H1 (cell line): Measurements from ENCODE around the gene PI4KA. TPM values are rescaled to one million over a fixed set of nuclear protein-coding genes. Genes with fewer than 3 reads are reported as not detected.

ENCODE experiments used
- CTCF ChIA-PET: fragments of 300-600 bp; sonication (Branson Sonifier 250); formaldehyde crosslinking; loops from one replicate; lab custom pipeline; 2021; ENCODE audit not compliant: partially characterized antibody; lab: Charles Lee
- POLR2A ChIA-PET: fragments of 300-600 bp; sonication (Branson Sonifier 250); formaldehyde crosslinking; loops from one replicate; lab custom pipeline; 2021; ENCODE audit warnings: inconsistent platforms; ENCODE audit not compliant: partially characterized antibody; lab: Charles Lee
- DNase-seq, 2 experiments: peaks; one replicate each; pipeline versions ENCODE4 v3.0.0 to v3.0.0-alpha.2; 2010 to 2022; ENCODE audit warnings: low spot score in 2 of 2, low read depth in 1 of 2, mixed read lengths in 1 of 2
- FAIRE-seq: peaks from 2 replicates; lab custom pipeline; 2011; peaks lifted over from hg19 to GRCh38; lab: Jason Lieb, UNC
- H2AFZ ChIP-seq: 2 replicates; pipeline ENCODE4 v1.8.1; 2012; ENCODE audit warnings: low read length, inconsistent platforms
- H2AK5ac ChIP-seq: 2 replicates; pipeline ENCODE4 v1.6.1; 2013; ENCODE audit warnings: low read depth, low read length
- H2BK120ac ChIP-seq: replicated peaks from 2 replicates; pipeline ENCODE3; 2013; ENCODE audit warnings: low read depth, low read length, inconsistent platforms
- H2BK12ac ChIP-seq: 2 replicates; pipeline ENCODE4 v1.6.1; 2013; ENCODE audit warnings: low read depth, low read length
- H2BK15ac ChIP-seq: 2 replicates; pipeline ENCODE4 v1.6.1; 2013; ENCODE audit warnings: low read length
- H2BK20ac ChIP-seq: 2 replicates; pipeline ENCODE4 v1.6.1; 2013; ENCODE audit warnings: low read length
- H2BK5ac ChIP-seq: 2 replicates; pipeline ENCODE4 v1.6.1; 2013; ENCODE audit warnings: low read depth, low read length
- H3K14ac ChIP-seq: 2 replicates; pipeline ENCODE4 v1.6.1; 2013; ENCODE audit warnings: inconsistent platforms; ENCODE audit not compliant: insufficient read length
- H3K18ac ChIP-seq: 2 replicates; pipeline ENCODE4 v1.6.1; 2013; ENCODE audit warnings: low read length; ENCODE audit errors: extremely low read depth
- H3K23ac ChIP-seq: 2 replicates; pipeline ENCODE4 v1.6.1; 2013; ENCODE audit warnings: inconsistent platforms; ENCODE audit not compliant: insufficient read length
- H3K23me2 ChIP-seq: 2 replicates; pipeline ENCODE4 v1.6.1; 2013; ENCODE audit warnings: low read depth, low read length
- H3K27ac ChIP-seq: 2 replicates; pipeline ENCODE4 v1.6.1; 2011; ENCODE audit warnings: low read depth, low read length, inconsistent platforms
- H3K27me3 ChIP-seq, 4 experiments: replicated peaks in 1 of 4; 1 replicate in 1 of 4; 2 replicates in 3 of 4; pipeline versions ENCODE4 v1.6.1 to v1.8.1; 2011 to 2013; ENCODE audit warnings: low read length in 3 of 4, mild to moderate bottlenecking in 3 of 4, inconsistent platforms in 2 of 4, mixed read lengths in 2 of 4, moderate library complexity in 1 of 4; ENCODE audit not compliant: control insufficient read depth in 3 of 4, insufficient read depth in 3 of 4; ENCODE audit errors: extremely low read depth in 1 of 4
- H3K36me3 ChIP-seq, 4 experiments: 2 replicates each; pipeline versions ENCODE4 v1.6.1 to v1.8.1; 2011 to 2013; ENCODE audit warnings: mild to moderate bottlenecking in 4 of 4, low read length in 3 of 4, moderate library complexity in 2 of 4, control low read depth in 1 of 4, inconsistent platforms in 1 of 4; ENCODE audit not compliant: insufficient read depth in 4 of 4, control insufficient read depth in 2 of 4
- H3K4ac ChIP-seq: replicated peaks from 2 replicates; pipeline ENCODE3; 2013; ENCODE audit warnings: low read length, low read depth, mixed read lengths, inconsistent platforms; ENCODE audit not compliant: insufficient read length
- H3K4me1 ChIP-seq, 4 experiments: replicated peaks in 1 of 4; 1 replicate in 1 of 4; 2 replicates in 3 of 4; pipeline versions ENCODE4 v1.6.1 to v1.8.1; 2011 to 2013; ENCODE audit warnings: low read length in 3 of 4, inconsistent platforms in 2 of 4, mixed read lengths in 1 of 4; ENCODE audit not compliant: insufficient read depth in 4 of 4, control insufficient read depth in 3 of 4
- H3K4me2 ChIP-seq, 2 experiments: 2 replicates each; pipeline versions ENCODE4 v1.6.1 to v1.8.1; 2011 to 2013; ENCODE audit warnings: low read depth in 2 of 2, low read length in 2 of 2, control low read depth in 1 of 2, inconsistent platforms in 1 of 2, mild to moderate bottlenecking in 1 of 2; ENCODE audit not compliant: insufficient read depth in 1 of 2
- H3K4me3 ChIP-seq, 4 experiments: fragments of 200-600, 300-600 bp in 1 of 4; sonication (generic), shearing (Covaris generic), sonication (Bioruptor Twin) in 1 of 4; 2 replicates each; pipeline versions ENCODE4 v1.5.1 to v1.8.1; 2011 to 2016; ENCODE audit warnings: low read length in 4 of 4, low read depth in 3 of 4, control low read depth in 2 of 4, inconsistent platforms in 2 of 4, mild to moderate bottlenecking in 2 of 4, mixed read lengths in 1 of 4, moderate library complexity in 1 of 4; ENCODE audit not compliant: insufficient read depth in 2 of 4; ENCODE audit errors: extremely low read depth in 1 of 4
- H3K56ac ChIP-seq: replicated peaks from 2 replicates; pipeline ENCODE3; 2013; ENCODE audit warnings: low read depth, mild to moderate bottlenecking, mixed read lengths, low read length, inconsistent platforms; ENCODE audit not compliant: insufficient read length
- H3K79me1 ChIP-seq: 2 replicates; pipeline ENCODE4 v1.6.1; 2013; ENCODE audit warnings: low read depth, low read length, control low read depth
- H3K79me2 ChIP-seq, 2 experiments: 2 replicates each; pipeline versions ENCODE4 v1.6.1 to v1.8.1; 2012 to 2013; ENCODE audit warnings: low read length in 2 of 2, mild to moderate bottlenecking in 2 of 2, inconsistent platforms in 1 of 2; ENCODE audit not compliant: insufficient read depth in 2 of 2, control insufficient read depth in 1 of 2
- H3K9ac ChIP-seq, 4 experiments: replicated peaks in 1 of 4; 1 replicate in 1 of 4; 2 replicates in 3 of 4; pipeline versions ENCODE4 v1.6.1 to v1.8.1; 2011 to 2013; ENCODE audit warnings: low read depth in 3 of 4, low read length in 3 of 4, control low read depth in 2 of 4, mild to moderate bottlenecking in 2 of 4, moderate library complexity in 2 of 4, inconsistent platforms in 1 of 4; ENCODE audit errors: extremely low read depth in 1 of 4
- H3K9me3 ChIP-seq, 2 experiments: 2 replicates each; pipeline versions ENCODE4 v1.6.1 to v1.8.1; 2012 to 2013; ENCODE audit warnings: mild to moderate bottlenecking in 2 of 2, moderate library complexity in 2 of 2, control low read depth in 1 of 2, inconsistent platforms in 1 of 2, low read depth in 1 of 2, low read length in 1 of 2, mixed read lengths in 1 of 2; ENCODE audit not compliant: insufficient read depth in 2 of 2
- H4K20me1 ChIP-seq, 2 experiments: replicated peaks in 1 of 2; 2 replicates each; pipeline versions ENCODE3 to v1.8.1; 2011 to 2013; ENCODE audit warnings: inconsistent platforms in 2 of 2, low read length in 2 of 2, mild to moderate bottlenecking in 1 of 2; ENCODE audit not compliant: insufficient read depth in 2 of 2, control insufficient read depth in 1 of 2
- H4K5ac ChIP-seq: 2 replicates; pipeline ENCODE4 v1.6.1; 2013; ENCODE audit warnings: low read length, low read depth, mixed read lengths, inconsistent platforms; ENCODE audit not compliant: insufficient read length
- H4K8ac ChIP-seq: 2 replicates; pipeline ENCODE4 v1.8.0; 2013; ENCODE audit warnings: mild to moderate bottlenecking, moderate library complexity, low read length, inconsistent platforms; ENCODE audit not compliant: insufficient read depth; ENCODE audit errors: extremely low read depth
- H4K91ac ChIP-seq: replicated peaks from 2 replicates; pipeline ENCODE3; 2013; ENCODE audit warnings: low read length, mixed read lengths, inconsistent platforms; ENCODE audit not compliant: insufficient read length
- CBX5 ChIP-seq: fragments of 300-800, 300-1000 bp; sonication (generic); IDR thresholded peaks from 2 replicates; pipeline ENCODE4 v1.7.1; 2016; ENCODE audit warnings: antibody characterized with exemption, low read length, low read depth
- CTCF ChIP-seq, 3 experiments: IDR thresholded peaks; 1 replicate in 2 of 3; 2 replicates in 1 of 3; pipeline versions ENCODE4 v1.5.1 to v1.6.1; 2011; ENCODE audit warnings: low read length in 3 of 3, mild to moderate bottlenecking in 3 of 3, inconsistent platforms in 2 of 3, low read depth in 1 of 3, moderate library complexity in 1 of 3; ENCODE audit not compliant: insufficient read depth in 1 of 3; ENCODE audit errors: control extremely low read depth in 1 of 3
- EP300 ChIP-seq, 2 experiments: IDR thresholded peaks; 1 replicate in 1 of 2; 2 replicates in 1 of 2; pipeline ENCODE4 v1.6.1; 2011 to 2012; ENCODE audit warnings: low read depth in 2 of 2, low read length in 2 of 2, mild to moderate bottlenecking in 2 of 2, borderline replicate concordance in 1 of 2, inconsistent platforms in 1 of 2, moderate library complexity in 1 of 2
- HDAC2 ChIP-seq, 2 experiments: fragments of 300-600 bp in 1 of 2; sonication (generic) in 1 of 2; IDR thresholded peaks; 2 replicates each; pipeline ENCODE4 v1.6.1; 2011 to 2012; ENCODE audit warnings: low read depth in 2 of 2, low read length in 2 of 2, mild to moderate bottlenecking in 2 of 2, moderate library complexity in 2 of 2, borderline replicate concordance in 1 of 2, inconsistent platforms in 1 of 2
- POLR2A ChIP-seq, 2 experiments: IDR thresholded peaks; 1 replicate in 1 of 2; 2 replicates in 1 of 2; pipeline ENCODE4 v1.6.1; 2011; ENCODE audit warnings: low read depth in 2 of 2, low read length in 2 of 2, mild to moderate bottlenecking in 2 of 2; ENCODE audit errors: control extremely low read depth in 1 of 2
- POU5F1 ChIP-seq: IDR thresholded peaks from 2 replicates; pipeline ENCODE4 v1.6.1; 2011; ENCODE audit warnings: low read depth, mild to moderate bottlenecking, low read length, moderate library complexity
- WGBS, 2 experiments: shearing (Covaris generic) in 1 of 2; methylation state at CpG; one replicate each; pipeline versions ENCODE4 v1.1.6 to v1.1.7; 2013 to 2015; ENCODE audit warnings: low lambda C conversion rate in 2 of 2, mixed read lengths in 2 of 2, inconsistent platforms in 1 of 2, low coverage in 1 of 2, missing lambda C conversion rate in 1 of 2; ENCODE audit not compliant: insufficient replicate concordance in 2 of 2, insufficient coverage in 1 of 2, insufficient read length in 1 of 2; ENCODE audit errors: extremely low coverage in 1 of 2, missing lambda C conversion rate in 1 of 2; 5-methylcytosine and 5-hydroxymethylcytosine counted together
- polyA plus RNA-seq, 7 experiments: library from polyadenylated mRNA; depleted of rRNA in 3 of 7; stranded (reverse) in 5 of 7; unstranded in 2 of 7; fragments of >200 nt in 5 of 7; fragments of 200-250 nt in 2 of 7; gene quantifications; 1 replicate in 5 of 7; 2 replicates in 1 of 7; 4 replicates in 1 of 7; pipeline versions ENCODE4 v1.2.1 to v1.2.3, GENCODE V29; 2011 to 2013; ENCODE audit warnings: missing spikeins in 2 of 7, mixed read lengths in 2 of 7
- total RNA-seq: library from RNA; stranded (reverse); fragmentation: NEBNext Ultra II Directional; extraction: Animal tissue kit (Norgen Biotek cat#: 25700); gene quantifications from 2 replicates; pipeline ENCODE4 v1.2.1, GENCODE V29; 2021

The PI4KA gene
- total and polyA plus RNA-seq, 2 of the 8 experiments (the other 6 are each of a cell fraction or from before 2014, with no cell fraction given), result 22.5 to 37.7 TPM

- H4K8ac ChIP-seq, result no peak overlapping the region
- DNase-seq (no peak), FAIRE-seq (no peak)
- no peak overlapping the region for H2BK15ac ChIP-seq
- H3K79me2 ChIP-seq, result no peaks in the 10 kb centered on the region
- H3K23me2 ChIP-seq, result no peaks in the 10 kb centered on the region; the same call in 1 of the 2 replicates
- H3K14ac ChIP-seq, result no peak overlapping the region
- H4K5ac ChIP-seq, result no peak overlapping the region
- no peaks in the 10 kb centered on the region for H3K4me1 ChIP-seq
- no peak overlapping the region for H2AFZ ChIP-seq
- no peak overlapping the region for H4K91ac ChIP-seq
- no peak for TF ChIP-seq EP300 (IDR thresholded peaks at IDR 0.05; ENCODE audit: borderline replicate concordance in 1 of 2, low read depth in 2 of 2, low read length in 2 of 2)
- TF ChIP-seq CTCF (IDR thresholded peaks at IDR 0.05; ENCODE audit: control extremely low read depth in 1 of 3, insufficient read depth in 1 of 3, low read depth in 1 of 3, low read length in 3 of 3), result no peak
- no peak for TF ChIP-seq POLR2A (IDR thresholded peaks at IDR 0.05; ENCODE audit: control extremely low read depth in 1 of 2, low read depth in 2 of 2, low read length in 2 of 2)
- TF ChIP-seq CBX5, result no peak
- TF ChIP-seq HDAC2 (IDR thresholded peaks at IDR 0.05; ENCODE audit: borderline replicate concordance in 1 of 2, low read depth in 2 of 2, low read length in 2 of 2), result no peak
- no peak for TF ChIP-seq POU5F1
- H2BK20ac ChIP-seq, result no peak overlapping the region
- H3K4me2 ChIP-seq, result no peak overlapping the region
- H3K4me3 ChIP-seq, result no peak overlapping the region
- H3K79me1 ChIP-seq, result no peaks in the 10 kb centered on the region
- H3K18ac ChIP-seq, result no peak overlapping the region
- H3K36me3 ChIP-seq, result peaks cover 0 to 3% (median under 1%) of the 10 kb centered on the region in 4 experiments; a peak in 2 of 8 replicates
- no peaks in the 10 kb centered on the region for H3K9me3 ChIP-seq
- no peak overlapping the region for H2BK120ac ChIP-seq
- no peak overlapping the region for H2BK5ac ChIP-seq
- POLR2A ChIA-PET, result no interaction called here
- no peak overlapping the region for H3K56ac ChIP-seq
- H3K27me3 ChIP-seq, result no peaks in the 10 kb centered on the region
- no peak overlapping the region for H2BK12ac ChIP-seq
- CTCF ChIA-PET, result no interaction called here
- H4K20me1 ChIP-seq, result peaks cover 0 to 2% of the 10 kb centered on the region in 2 experiments
- H2AK5ac ChIP-seq, result no peak overlapping the region
- WGBS, 2 experiments, result 88% methylated on average over 24 of the region's 29 CpGs; no CpG with 5 or more reads in 1 of the 2 experiments
- H3K27ac ChIP-seq, result no peak overlapping the region
- no peak overlapping the region for H3K23ac ChIP-seq
- H3K9ac ChIP-seq, result no peak overlapping the region
- H3K4ac ChIP-seq, result no peak overlapping the region
Measured at GRCh38 chr22:20727118-20728015, 131.2 kb downstream of the PI4KA start.
